Measurements from ENCODE around the gene SGPL1. TPM values are rescaled to one million over a fixed set of nuclear protein-coding genes. Genes with fewer than 3 reads are reported as not detected.

The SGPL1 gene
- total RNA-seq, 1 experiment from 2014 or later, result 69.4 TPM

DNA sequence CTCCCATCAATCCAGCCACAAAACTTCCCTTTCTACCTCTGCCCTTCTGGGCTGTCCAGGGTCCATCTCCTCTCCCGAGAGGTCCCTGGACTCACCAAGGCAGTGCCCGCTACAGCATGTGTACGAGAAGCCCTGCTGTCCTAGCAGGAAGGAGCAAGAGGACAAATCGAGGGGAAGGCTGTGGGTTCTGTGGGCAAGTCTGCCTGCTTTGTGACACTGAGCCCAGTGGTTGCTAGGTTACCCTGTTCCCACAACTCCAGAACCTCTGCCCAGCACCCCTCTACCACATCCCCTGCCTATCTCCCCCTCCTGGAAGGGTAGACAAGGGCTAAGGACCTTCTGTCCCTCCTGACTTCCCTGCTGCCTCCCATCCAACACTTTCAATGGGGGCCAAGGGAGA lies 30.6 kb upstream of the SGPL1 start, which contains the start of gene TBATA:
Gene TBATA (minus strand): TSS at position 188 of the 400 bp plus-strand sequence. CDS start 1,998 bp downstream, outside the sequence.
- CTCF ChIA-PET, result no interaction called here
- ATAC-seq, result no peak
- Histone ChIP-seq H2AFZ (ENCODE audit: low read depth, low read length, poor library complexity, severe bottlenecking) (no peak within 1 kb of the TSS), H3K4me1 (ENCODE audit: control insufficient read depth in 1 of 2, insufficient read depth in 2 of 2, low read length in 2 of 2) (peaks cover 0 to 12% of the 10 kb centered on the region in 2 experiments; a peak in 2 of 4 replicates), H3K79me2 (ENCODE audit: insufficient read depth, low read length) (no peaks in the 10 kb centered on the region), H3K36me3 (ENCODE audit: control insufficient read depth in 1 of 2, insufficient read depth in 2 of 2, low read length in 2 of 2) (no peaks in the 10 kb centered on the region), H3K9me3 (ENCODE audit: control insufficient read depth in 1 of 2, insufficient read depth in 1 of 2, low read depth in 1 of 2, low read length in 2 of 2) (0 out of 4 replicates have a peak, but pooled peaks cover 0 to 3% of the 10 kb centered on the region in 2 experiments), H4K20me1 (ENCODE audit: insufficient read depth) (no peaks in the 10 kb centered on the region), H3K9ac (ENCODE audit: low read length) (no peak within 1 kb of the TSS), H3K9me2 (ENCODE audit: insufficient read depth) (no peaks in the 10 kb centered on the region), H3K4me2 (ENCODE audit: low read length) (no peak within 1 kb of the TSS), H3K27me3 (ENCODE audit: insufficient read depth, low read length) (no peaks in the 10 kb centered on the region), H3K27ac (ENCODE audit: low read depth, low read length) (no peak within 1 kb of the TSS), H3K4me3 (replicated peaks in 1 of 2; ENCODE audit: low read depth in 1 of 2, low read length in 2 of 2) (no peak within 1 kb of the TSS)
- RAD21 ChIA-PET (ENCODE audit: low non-redundant PET in 1 of 2, low total read pairs in 2 of 2, uncharacterized antibody in 2 of 2, unreplicated experiment in 2 of 2), result no interaction called here
- BruUV-seq (replicated peaks), result no TSS peak
- TF ChIP-seq, protein P1, sequence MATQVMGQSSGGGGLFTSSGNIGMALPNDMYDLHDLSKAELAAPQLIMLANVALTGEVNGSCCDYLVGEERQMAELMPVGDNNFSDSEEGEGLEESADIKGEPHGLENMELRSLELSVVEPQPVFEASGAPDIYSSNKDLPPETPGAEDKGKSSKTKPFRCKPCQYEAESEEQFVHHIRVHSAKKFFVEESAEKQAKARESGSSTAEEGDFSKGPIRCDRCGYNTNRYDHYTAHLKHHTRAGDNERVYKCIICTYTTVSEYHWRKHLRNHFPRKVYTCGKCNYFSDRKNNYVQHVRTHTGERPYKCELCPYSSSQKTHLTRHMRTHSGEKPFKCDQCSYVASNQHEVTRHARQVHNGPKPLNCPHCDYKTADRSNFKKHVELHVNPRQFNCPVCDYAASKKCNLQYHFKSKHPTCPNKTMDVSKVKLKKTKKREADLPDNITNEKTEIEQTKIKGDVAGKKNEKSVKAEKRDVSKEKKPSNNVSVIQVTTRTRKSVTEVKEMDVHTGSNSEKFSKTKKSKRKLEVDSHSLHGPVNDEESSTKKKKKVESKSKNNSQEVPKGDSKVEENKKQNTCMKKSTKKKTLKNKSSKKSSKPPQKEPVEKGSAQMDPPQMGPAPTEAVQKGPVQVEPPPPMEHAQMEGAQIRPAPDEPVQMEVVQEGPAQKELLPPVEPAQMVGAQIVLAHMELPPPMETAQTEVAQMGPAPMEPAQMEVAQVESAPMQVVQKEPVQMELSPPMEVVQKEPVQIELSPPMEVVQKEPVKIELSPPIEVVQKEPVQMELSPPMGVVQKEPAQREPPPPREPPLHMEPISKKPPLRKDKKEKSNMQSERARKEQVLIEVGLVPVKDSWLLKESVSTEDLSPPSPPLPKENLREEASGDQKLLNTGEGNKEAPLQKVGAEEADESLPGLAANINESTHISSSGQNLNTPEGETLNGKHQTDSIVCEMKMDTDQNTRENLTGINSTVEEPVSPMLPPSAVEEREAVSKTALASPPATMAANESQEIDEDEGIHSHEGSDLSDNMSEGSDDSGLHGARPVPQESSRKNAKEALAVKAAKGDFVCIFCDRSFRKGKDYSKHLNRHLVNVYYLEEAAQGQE (IDR thresholded peaks at IDR 0.05; ENCODE audit: low read depth), result no peak
- no peak for TF ChIP-seq ZNF274 (IDR thresholded peaks at IDR 0.05; ENCODE audit: low read depth, low read length)
- TF ChIP-seq JUND (IDR thresholded peaks at IDR 0.05), result no peak
- no peak for TF ChIP-seq EZH2phosphoT487 (IDR thresholded peaks at IDR 0.05; ENCODE audit: borderline replicate concordance)
- TF ChIP-seq, protein P2, sequence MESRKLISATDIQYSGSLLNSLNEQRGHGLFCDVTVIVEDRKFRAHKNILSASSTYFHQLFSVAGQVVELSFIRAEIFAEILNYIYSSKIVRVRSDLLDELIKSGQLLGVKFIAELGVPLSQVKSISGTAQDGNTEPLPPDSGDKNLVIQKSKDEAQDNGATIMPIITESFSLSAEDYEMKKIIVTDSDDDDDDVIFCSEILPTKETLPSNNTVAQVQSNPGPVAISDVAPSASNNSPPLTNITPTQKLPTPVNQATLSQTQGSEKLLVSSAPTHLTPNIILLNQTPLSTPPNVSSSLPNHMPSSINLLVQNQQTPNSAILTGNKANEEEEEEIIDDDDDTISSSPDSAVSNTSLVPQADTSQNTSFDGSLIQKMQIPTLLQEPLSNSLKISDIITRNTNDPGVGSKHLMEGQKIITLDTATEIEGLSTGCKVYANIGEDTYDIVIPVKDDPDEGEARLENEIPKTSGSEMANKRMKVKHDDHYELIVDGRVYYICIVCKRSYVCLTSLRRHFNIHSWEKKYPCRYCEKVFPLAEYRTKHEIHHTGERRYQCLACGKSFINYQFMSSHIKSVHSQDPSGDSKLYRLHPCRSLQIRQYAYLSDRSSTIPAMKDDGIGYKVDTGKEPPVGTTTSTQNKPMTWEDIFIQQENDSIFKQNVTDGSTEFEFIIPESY (IDR thresholded peaks at IDR 0.05; ENCODE audit: extremely low read depth, insufficient replicate concordance, low read length), result no peak
- TF ChIP-seq EGR1 (IDR thresholded peaks at IDR 0.05; ENCODE audit: low read depth), result no peak
- no peak for DNase-seq (ENCODE audit: low read depth, low spot score)
- POLR2A ChIA-PET, result no interaction called here
- intact Hi-C loops (cut with micrococcal nuclease), result no loop called here

Measured in HCT116 (cell line).